Fibroblast of skin of back (primary cell): ENCODE results near the gene SND1.

Experiments used
- DNase-seq: peaks from one replicate; pipeline ENCODE4 v3.0.0-alpha.2; 2013

SND1 gene

DNA sequence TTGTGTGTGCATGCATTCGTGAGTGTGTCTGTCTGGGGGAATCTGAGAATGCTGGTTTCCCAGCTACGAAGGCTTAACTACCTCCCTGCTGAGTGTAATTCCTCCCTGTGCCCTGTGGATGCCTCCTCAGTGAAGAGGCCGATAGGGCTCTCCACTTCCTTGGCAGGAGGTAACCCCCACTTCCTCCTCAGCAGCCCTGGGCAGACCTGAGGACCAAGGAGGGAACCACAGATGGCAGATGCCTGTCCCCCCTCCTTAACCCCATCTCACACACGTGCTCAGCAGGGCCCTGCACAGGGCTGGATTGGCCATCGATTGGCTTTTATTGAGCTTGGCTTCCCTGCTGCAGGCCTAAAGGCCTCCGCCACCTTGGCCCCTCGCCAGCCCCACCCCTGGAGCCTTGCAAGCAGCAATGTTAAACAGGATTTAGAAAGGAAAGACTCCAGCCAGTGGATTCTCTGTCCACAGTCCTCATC lies 424.8 kb downstream of the SND1 start:
- no peak for DNase-seq

DNA sequence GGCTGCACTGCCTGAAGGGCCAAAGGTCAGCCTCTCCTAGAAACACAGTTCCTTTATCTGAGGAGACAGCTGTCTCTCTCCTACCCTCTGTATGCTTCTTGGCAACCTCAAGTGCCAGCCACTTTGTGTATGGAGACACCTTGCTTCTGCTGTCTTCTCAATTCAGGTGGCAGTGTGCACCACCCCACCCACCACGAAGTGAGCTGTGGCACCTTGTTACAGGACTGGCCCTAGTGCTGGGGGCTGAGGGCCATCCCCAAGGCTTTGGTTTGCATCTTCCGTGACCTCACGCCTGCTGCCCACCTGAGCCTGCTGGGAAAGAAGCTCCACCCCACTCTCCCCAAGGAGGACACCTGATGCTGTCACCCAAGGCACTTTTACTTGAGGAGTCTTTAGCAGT lies 426.3 kb downstream of the SND1 start:
- DNase-seq: no peak

DNA sequence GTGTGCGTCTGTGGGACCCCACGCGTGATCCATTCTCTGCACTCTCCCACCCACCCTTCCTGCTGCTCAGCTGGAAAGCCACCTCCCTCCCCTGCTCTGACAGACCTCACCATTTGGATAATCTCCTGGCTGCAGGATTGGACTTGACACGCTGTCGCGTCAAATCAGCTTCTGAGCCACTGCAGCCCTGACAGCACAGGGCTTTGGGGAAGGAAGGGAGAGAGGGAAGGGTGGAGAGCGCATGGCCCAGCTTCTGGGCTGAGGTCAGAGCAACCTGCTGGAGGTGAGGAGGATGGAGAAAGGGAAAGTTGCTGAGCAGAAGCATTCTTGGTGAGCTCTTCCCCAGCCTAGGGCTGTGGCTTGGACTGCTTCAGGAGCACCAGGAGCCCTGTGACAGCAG lies 428.2 kb downstream of the SND1 start:
- DNase-seq: no peak

DNA sequence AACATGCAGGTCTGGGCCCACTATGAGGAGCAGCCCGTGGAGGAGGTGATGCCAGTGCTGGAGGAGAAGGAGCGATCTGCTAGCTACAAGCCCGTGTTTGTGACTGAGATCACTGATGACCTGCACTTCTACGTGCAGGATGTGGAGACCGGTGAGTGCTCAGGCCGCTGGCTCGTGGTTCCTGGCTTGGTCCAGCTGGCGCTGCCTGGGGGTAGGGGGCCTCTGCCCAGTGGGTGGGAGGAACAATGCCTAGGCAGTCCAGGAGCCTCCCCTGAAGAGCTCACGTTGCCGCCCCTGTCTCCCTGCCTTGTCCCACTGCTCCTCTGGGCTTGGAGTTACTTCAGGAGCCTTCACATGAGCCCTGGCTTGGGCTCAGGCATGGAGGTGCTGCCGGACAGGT lies 429.4 kb downstream of the SND1 start:
- DNase-seq: no peak

DNA sequence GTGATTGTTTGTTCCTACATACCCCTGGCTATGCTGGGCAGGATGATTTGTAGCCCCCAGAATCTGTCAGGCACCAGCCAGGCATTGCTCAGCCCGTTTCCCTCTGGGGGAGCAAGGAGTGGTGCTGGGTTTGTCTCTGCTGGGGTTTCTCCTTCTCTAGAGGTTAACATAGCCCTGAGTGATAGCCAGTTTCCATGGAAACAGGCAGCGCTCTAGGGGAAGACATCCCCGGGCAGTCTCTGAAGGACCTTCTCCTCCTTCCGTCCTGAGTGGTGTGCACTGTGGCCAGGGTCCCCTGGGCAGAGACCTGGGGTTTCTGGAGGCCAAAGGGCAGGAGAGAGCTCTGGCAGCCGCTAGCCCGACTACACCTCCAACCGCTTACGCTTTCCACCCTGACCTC lies 429.8 kb downstream of the SND1 start:
- DNase-seq: no peak

DNA sequence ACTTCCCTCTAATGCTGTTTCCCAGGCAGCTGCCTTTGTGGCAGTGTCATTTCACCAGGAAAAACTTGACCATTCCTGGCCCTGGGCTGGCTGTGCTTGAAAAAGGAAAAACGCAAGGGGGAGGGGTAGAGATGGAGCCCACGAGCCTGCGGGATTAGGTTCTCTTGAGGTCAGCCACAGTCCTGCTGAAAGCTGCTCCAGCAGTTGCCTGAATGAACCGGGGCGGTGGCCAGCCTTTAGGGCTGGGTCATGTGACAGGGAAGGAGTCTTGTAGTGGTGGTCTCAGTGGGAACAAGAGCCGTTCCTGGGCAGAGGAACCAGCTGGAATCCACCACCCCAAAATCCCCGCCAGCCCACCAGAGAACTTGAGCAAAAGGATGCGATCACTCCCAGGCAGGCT lies 430.4 kb downstream of the SND1 start:
- no peak for DNase-seq

DNA sequence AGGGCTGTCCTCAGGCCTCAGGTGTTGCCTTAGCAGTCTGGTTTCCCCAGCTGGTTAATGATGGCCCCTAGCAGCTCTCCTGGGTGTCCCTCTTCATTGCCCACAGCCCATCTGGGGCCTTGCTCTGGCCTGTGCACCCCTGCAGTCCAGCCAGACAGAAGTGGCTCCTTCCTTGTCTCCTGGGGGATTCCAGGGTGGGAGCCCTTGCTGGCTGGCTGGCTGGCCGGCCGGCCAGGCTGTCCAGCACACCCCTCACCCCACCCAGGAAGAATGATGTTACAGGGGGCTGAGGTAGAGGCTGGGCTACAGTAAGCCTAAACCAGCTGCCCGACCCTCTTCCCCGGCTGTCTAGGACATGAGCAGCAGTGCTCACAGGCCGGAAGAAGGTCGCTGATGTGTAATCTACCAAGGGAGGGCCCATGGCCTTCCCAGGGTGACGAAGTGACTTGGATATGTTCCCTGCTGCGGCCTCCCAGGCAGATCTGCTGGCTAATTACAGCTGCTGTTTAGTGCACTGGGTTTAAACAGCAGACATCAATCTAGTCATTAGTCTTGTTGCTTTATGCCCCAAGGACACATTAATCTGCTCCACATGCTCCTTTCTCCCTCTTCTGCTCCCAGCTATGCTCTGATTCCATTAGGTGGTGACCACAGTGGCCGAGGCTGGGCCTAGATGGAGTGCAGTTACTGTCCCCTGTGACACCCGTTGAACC lies 433.1 kb downstream of the SND1 start:
- peak; percentile 41 for DNase-seq

DNA sequence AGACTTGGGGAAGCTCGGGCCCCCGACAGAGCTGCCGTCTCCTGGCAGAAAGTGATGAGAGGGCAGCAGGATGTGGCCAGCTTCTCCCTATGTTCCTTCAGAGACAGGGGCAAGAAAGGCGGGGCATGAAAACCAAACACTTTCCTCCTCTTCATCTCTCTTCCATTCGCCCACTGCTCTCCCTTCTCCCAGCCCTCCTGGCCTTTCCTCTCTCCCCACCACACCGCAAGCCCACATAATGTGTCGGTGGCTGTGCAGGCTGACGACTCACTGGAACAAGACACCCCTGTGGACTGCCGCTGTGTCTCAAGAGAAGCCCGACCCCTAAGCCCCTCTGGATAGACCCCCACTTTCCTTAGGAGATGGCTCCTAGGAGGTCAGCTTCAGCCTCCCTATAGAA lies 438.5 kb downstream of the SND1 start:
- no peak for DNase-seq

DNA sequence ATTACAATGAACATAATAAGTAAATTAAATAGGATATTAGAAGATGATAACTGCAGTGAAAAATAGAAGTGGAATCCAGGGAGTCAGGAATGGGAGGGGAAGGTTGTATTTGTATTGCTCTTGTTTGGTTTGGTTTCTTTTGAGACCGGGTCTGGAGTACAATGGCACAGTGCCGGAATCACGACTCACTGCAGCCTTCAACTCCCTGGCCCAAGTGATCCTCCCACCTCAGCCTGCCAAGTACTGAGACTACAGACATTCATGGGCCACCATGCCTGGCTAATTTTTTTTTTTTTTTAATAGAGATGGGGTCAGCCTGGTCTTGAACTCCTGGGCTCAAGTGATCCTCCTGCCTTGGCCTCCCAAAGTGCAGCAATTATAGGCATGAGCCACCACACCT lies 439.1 kb downstream of the SND1 start:
- DNase-seq: peak; percentile 19

DNA sequence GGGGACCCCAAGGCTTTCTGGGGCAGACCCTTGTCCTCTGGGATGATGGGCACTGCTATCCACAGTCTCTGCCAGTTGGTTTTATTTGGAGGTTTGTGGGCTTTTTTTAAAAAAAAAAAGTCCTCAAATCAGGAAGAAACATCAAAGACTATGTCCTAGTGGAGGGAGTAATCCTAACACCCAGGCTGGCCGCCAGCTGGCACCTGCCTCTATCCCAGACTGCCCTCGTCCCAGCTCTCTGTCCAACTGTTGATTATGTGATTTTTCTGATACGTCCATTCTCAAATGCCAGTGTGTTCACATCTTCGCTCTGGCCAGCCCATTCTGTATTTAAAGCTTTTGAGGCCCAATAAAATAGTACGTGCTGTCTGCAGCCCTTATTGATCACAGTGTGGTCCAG lies 440.2 kb downstream of the SND1 start:
- DNase-seq: no peak

DNA sequence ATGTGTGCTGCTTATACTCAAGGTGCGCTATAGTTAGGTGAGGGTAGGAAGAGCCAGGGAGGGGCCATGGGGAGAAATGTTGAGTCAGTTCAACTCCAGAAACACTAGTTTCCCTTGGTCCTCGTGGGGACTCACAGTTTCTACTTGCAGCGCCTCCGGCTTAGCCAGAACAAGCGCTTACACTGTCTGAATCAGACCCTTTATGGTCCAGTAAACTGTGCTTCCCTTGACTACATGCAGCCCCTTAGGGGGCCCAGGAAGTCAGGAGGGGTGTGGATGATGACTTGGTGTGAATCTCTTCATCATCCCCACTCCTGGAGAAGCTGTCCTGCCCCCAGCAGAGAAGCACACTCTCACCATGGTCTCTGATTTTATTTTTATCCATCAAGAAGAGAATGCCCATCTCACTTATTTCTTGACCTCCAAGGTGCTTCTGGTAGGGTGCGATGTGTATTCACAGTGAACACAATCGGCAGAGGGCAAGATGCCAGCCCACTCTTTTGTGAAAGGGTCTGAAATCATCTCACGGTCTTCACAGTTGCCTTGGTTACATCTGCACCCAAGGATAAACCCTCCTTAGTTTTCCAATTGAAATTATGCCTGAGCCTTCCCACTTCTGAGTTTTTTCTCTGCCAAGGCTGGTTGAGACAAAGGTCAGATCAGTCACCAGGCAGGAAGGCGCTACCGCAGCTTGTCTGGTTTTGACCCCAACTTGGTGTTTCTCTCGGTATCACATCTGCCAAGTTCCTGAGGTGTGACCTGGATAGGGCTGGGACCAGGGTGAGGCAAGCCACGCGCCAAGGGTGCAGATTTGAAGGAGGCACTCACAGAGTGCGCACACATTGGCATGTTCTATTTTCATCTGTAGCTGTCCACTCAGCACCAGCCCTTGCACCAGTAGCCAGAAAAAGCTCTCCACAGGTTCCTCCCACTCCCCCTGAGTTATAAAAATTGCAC lies 441.9 kb downstream of the SND1 start:
- DNase-seq: no peak

DNA sequence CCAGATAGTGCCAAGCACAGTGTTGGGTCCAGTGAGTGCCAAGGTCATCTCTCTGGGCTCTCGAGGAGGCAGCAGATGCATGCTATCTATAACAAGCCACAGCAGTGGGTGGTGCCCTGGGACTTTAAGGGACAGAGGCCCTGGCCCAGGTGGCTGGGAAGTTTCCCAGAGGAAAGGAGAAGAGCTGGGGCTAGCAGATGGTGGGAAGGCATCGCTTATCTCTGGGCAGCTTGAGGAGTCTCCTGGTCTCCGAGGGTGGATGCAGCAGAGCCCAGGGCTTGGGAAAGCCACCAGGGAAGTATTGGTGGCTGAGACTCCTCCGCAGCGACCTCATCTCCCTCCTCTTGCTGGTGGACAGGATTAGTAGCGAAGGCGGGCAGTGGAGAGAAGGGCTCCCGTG lies 442.7 kb downstream of the SND1 start:
- DNase-seq: no peak

DNA sequence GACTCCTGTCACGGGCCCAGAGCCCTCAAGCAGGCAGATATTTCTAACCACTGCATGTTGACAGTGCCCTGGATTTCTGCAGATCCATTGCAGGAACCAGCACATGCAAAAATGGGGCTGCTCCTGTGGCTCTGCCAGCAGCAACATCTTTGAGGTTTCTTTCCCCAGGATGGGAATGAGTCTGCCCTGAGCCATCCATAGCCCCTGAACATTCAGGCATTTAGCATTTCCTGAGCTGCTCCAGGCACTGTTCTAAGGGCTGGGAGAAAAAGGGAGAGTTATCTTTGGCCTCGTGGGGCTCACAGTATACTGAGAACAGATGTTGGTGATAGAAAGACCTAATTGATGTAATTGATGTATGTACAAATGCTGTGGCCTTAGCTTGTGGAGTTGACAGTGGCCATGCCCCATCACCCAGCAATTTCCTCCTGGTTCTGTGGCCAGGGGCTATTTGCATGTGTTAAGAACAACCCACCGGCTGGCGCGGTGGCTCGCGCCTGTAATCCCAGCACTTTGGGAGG lies 445.3 kb downstream of the SND1 start:
- DNase-seq: peak; percentile 15

DNA sequence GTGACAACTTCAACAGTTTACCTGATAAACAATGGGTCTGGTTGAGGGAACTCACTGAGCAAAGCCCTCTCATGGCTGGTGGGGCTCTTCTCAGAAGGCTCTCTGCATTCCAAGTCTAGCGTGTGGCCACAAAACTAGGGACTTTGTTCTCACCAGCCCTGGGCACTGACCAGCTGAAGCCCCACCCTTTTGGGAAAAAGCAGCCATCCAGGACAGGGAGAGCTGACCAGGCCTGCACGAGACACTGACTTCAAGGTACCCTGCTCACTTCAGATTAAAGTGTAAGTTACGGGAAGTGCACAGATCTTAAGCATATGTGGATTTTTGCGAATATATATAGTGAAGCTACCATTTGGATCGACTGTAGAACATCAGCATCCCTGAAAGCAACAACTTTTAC lies 446.6 kb downstream of the SND1 start:
- no peak for DNase-seq

DNA sequence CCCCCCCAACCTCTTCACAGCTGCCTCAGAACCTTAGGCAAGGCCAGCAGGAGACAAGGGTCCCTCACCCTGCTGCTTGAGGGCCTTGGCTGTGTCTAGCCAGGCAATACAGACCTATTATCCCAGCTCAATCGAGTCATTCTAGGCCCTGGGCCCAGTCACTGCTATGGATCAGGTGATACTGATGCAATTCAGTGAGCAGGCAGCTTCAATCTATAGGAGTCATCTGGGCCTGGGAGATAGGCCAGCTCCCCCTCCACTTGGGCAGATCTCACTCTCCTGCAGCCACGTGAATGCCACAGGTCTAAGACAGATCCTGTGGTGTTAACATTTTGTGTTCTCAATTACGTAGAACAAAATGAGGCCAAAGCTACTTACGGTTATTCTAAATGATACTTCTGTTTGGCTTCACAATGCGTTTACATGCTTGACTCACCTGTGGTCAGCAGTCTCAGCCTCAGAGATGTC lies 447.2 kb downstream of the SND1 start:
- no peak for DNase-seq

DNA sequence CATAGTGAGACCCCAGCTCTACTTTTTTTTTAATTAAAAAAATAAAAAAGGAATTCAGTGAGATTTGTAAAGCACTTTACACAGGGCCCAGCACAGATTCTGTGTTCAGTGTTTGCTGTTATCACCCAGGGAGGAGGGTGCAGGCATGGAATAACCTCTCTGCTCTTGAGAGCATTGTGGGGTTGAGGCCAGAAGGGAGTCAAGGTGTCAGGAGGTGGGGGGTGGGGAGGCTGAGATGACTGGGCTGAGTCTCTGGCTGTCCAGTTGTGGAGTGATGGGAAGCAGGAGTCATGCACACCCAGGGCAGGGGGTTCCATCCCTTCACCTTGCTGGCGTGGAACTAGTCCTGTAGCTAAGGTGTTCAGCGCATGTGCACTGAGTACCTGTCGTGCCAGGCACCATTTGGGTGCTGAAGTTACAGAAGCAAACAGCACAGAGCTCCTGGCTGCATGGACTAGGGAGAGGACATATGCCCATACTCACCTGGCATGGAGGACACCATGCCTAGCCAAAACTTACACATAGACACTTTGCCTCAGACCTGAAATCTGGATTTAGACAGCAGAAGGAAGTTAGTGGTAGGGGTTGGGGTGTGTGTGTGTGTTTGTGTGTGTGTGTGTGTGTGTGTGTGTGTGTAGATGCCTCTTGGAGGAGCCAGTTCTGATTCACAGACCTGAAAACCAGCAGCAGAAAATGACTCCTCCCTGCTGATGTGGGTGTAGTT lies 448.4 kb downstream of the SND1 start:
- no peak for DNase-seq

DNA sequence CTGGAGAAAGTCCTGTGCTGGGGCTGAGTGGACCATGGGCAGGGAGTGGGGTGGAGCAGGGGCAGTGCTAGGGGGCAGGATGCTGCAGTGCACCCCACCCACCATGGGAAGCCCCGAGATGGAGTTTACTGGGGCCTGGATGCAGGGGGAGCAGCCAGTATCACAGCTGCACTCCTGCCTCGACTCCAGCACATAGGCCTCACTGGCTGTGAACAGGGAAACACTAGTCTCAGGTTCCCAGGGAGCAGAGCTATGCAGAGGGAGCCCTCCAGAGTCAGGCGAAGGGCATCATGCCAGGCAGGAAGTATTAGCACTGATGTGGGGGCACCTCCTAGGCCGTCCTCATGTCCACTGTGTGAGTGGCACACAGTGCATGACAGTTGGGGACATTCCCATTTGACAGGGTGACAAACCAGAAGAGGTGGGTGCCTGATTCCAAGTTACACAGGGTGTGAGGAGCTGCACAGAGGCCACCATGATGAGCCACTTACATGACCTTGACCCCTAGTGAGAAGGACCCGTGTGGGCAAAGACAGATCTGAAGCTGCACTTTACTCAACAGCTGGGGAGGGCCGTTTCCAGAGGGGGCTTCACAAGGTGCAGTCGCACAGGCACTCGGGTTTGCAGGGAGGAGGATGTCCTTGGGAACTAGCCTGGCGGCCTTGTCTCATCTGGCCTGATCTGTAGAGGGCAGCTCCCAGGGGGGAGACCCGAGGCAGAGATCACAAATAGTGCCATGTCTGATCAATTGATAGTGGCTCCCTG lies 449.1 kb downstream of the SND1 start:
- DNase-seq: no peak

DNA sequence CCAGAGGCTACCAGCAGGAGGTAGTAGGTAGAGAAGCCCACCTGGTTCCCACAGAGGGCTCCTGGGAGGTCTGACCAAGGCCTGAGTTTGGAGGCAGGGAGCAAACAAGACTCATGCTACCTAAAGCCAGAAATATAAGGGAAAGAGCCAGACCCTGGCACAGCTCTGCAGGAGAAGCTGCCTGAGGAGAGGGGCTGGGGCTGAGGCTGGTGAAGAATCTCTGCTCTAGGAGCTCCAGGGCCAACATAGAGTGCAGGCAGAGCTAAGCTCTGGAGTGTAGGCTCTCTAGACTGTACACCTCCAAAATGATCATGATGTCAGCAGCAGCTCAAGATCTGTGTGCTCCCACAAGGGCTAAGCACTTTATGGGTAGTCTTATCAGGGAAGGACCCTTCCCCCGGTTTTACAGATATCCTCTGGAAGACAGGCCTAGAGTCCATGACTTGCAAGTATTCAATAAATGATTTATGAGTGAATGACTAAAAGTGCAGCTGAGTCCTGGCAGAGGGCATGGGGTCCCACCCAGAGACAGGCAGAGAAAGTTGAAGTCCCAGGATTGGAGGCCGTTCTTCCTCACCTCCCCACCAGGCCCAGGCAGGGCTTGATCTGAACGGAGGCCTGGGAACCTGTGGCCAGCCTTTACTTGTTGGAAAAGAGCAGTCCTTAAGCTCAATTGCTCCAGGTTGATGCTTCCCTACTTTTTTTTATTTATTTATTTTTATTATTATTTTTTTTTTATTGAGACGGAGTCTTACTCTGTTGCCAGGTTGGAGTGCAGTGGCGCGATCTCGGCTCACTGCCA lies 450.7 kb downstream of the SND1 start:
- no peak for DNase-seq

DNA sequence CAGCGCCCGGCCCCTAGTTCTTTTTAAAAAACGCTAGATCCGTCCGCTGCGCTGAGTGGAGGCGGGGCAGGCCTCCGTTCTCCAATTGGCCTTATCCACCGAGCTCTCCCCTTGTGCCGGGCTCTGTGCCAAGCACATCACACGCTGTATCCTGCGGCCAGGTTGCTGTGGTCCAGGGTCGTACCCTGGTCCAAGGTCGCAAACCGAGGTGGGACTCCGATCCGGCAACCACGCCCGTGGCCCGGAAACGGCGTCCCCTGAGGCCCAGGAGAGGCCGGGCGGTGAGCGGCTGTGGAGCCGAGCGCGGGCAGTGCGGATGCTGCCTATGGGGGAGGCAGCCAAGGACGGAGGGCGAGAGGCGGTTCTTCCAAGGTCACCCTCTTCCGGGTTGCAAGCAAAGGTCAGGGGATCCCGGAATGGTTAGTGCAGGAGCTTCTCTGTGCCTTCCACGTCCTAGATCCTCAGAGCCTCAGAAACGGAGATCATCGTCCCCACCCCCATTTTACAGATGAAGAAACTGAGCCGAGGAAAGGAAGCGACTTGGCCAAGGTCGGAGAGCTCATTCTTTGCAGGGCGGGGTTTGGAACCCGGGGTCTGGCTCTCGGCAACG lies 451.6 kb downstream of the SND1 start:
- DNase-seq: no peak

DNA sequence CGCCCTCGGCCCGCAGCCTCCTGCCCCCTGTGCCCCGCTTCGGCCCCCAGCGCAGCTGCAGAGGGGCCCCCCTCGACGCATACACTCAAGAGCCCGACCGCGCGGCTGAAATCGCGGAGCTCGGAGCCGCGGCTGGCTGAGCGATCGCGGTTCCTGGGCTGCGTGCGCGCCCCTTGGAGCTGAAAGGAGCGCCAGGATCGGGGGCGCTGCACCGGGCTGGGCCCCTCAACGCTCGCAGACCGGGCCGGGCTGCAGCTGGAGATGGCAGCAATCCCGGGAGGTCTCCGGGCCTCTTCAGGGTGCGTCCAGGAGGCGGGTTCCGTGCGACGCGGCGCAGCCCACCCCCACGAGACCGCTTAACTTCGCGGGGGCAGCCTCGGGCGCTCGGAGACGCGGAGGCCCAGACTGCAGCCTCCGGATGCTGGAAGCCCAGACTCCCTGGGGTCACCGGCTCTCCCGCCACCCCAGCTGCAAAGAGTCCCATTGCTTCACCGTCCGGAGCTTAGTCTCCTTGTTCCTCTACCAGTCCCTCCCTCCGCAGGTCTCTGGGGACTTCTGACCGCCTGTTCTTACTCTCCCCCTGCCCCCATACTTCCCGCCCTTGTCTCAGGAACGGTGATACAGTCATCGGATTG lies 452.2 kb downstream of the SND1 start:
- DNase-seq: peak; percentile 62
